HL-60 (cell line): ENCODE data around the gene IL12RB2.

ENCODE experiments used
- CTCF ChIP-seq: IDR thresholded peaks from one replicate; pipeline ENCODE4 v1.5.1; 2011; ENCODE audit warnings: low read length, control low read depth, inconsistent platforms; ENCODE audit not compliant: insufficient read depth
- GABPA ChIP-seq: IDR thresholded peaks from 2 replicates; pipeline ENCODE4 v1.6.1; 2012; ENCODE audit warnings: low read depth
- POLR2AphosphoS5 ChIP-seq: IDR thresholded peaks from 2 replicates; pipeline ENCODE4 v1.6.1; 2012; ENCODE audit warnings: low read depth
- REST ChIP-seq: IDR thresholded peaks from 2 replicates; pipeline ENCODE4 v1.6.1; 2012; ENCODE audit warnings: low read depth; ENCODE audit not compliant: insufficient replicate concordance
- SPI1 ChIP-seq: IDR thresholded peaks from 2 replicates; pipeline ENCODE4 v1.6.1; 2012; ENCODE audit warnings: low read depth, mild to moderate bottlenecking, borderline replicate concordance

GRCh38 chr1:67393240-67393639 is 85.6 kb downstream of the IL12RB2 start:
- TF ChIP-seq CTCF (no peak), REST (no peak), POLR2AphosphoS5 (no peak), GABPA (no peak), SPI1 (no peak)
